ENCODE measurements around the gene MEX3A. TPM values are rescaled to one million over a fixed set of nuclear protein-coding genes. Genes with fewer than 3 reads are reported as not detected.
A peak's percentile ranks its signal among the peaks of the same experiment; 100 is the strongest.

Gene MEX3A, protein sequence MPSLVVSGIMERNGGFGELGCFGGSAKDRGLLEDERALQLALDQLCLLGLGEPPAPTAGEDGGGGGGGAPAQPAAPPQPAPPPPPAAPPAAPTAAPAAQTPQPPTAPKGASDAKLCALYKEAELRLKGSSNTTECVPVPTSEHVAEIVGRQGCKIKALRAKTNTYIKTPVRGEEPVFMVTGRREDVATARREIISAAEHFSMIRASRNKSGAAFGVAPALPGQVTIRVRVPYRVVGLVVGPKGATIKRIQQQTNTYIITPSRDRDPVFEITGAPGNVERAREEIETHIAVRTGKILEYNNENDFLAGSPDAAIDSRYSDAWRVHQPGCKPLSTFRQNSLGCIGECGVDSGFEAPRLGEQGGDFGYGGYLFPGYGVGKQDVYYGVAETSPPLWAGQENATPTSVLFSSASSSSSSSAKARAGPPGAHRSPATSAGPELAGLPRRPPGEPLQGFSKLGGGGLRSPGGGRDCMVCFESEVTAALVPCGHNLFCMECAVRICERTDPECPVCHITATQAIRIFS
- total RNA-seq (2014; rRNA removed; shearing (Covaris generic)), result 31.5 and 38.1 TPM in 2 replicates
- 18.5 and 19.7 TPM in 2 replicates for polyA plus RNA-seq (2016; fragmentation: Nextera tagmentation; extraction: Ambion mirVana)
- long read RNA-seq, partial matches to known transcripts, result 0 of 5 reads
- long read RNA-seq, other reads (novel, unspliced or antisense), result 5 of 5 reads

DNA sequence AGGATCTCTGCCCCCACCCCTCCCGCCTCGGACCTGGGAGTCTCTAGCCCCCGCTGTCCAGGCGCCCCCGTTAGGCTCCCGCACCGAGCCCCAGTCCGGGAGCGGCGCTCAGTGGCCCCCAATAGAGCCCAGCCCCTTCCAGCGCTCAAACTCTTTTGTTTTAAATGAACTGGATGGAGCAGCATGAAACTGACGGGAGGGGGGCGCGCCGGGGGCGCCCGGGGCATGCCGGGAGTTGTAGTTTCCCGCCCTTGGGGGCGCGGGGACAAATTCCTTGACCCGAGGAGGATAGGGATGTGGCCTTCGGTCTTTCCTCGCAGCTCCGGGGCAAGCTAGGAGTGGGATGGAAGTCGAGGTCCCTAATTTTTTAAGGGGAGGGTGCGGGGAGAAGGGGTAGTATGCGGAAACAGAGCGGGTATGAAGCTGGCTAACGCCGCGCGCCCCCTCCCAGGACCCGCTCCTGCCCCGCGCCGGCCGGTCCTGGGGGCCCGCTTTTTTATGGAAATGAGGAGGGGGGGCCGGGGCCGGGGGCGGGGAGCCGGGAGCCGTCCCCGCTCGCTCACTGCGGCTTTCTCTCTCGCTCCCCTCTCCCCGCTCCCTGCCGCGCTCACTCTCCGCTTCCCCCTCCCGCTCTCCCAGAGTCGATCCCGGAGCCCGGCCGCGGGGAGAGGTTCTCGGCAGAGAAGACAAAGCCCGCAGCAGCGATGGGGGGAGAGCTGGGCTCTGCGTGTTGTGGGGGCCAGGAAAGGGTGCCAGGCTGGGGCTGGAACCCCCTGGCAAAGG, at the start of gene MEX3A:
Gene MEX3A, minus strand, starts transcription at position 157 of the 783 bp plus-strand sequence. CDS start 467 bp downstream, outside the sequence.
- Histone ChIP-seq H3K4me1 (ENCODE audit: insufficient read depth) (peaks cover 56% of the 10 kb centered on the region), H3K4me2 (peak within 1 kb of the TSS; percentile 99), H2AFZ (peak within 1 kb of the TSS; percentile 76; the same call in 1 of the 2 replicates), H3K27ac (ENCODE audit: low read depth) (peak within 1 kb of the TSS; percentile 95), H3K27me3 (ENCODE audit: insufficient read depth) (no peaks in the 10 kb centered on the region), H3K36me3 (ENCODE audit: insufficient read depth) (no peaks in the 10 kb centered on the region; the same call in 1 of the 2 replicates), H3K9me2 (ENCODE audit: insufficient read depth) (no peaks in the 10 kb centered on the region), H3K4me3 (peak within 1 kb of the TSS; percentile 99), H4K20me1 (replicated peaks; ENCODE audit: insufficient read depth) (peaks cover 32% of the 10 kb centered on the region), H3F3A (replicated peaks; ENCODE audit: low read depth) (peaks cover 41% of the 10 kb centered on the region), H3K79me2 (replicated peaks; ENCODE audit: insufficient read depth) (peaks cover 50% of the 10 kb centered on the region)
- DNase-seq (ENCODE audit: low spot score) (peak; percentile 98), ATAC-seq (peak; percentile 73)
- Mint-ChIP-seq H3K4me1 (peaks cover 60% of the 10 kb centered on the region), H3K27me3 (ENCODE audit: insufficient read depth, low read depth, poor library complexity) (peaks cover 22% of the 10 kb centered on the region), H3K9me3 (peaks cover 3% of the 10 kb centered on the region; the same call in 1 of the 3 replicates), H3K36me3 (ENCODE audit: low read depth) (peaks cover 23% of the 10 kb centered on the region), H3K4me3 (peak within 1 kb of the TSS; percentile 96), H3K27ac (peak within 1 kb of the TSS; percentile 96)
- no peak for TF ChIP-seq STAT1 (IDR thresholded peaks at IDR 0.05; ENCODE audit: unreplicated experiment)
- no peak for TF ChIP-seq ZNF114 (CRISPR knock-in tag; IDR thresholded peaks at IDR 0.05)
- no peak for TF ChIP-seq ZNF462 (CRISPR knock-in tag; IDR thresholded peaks at IDR 0.05)
- TF ChIP-seq, protein P1, sequence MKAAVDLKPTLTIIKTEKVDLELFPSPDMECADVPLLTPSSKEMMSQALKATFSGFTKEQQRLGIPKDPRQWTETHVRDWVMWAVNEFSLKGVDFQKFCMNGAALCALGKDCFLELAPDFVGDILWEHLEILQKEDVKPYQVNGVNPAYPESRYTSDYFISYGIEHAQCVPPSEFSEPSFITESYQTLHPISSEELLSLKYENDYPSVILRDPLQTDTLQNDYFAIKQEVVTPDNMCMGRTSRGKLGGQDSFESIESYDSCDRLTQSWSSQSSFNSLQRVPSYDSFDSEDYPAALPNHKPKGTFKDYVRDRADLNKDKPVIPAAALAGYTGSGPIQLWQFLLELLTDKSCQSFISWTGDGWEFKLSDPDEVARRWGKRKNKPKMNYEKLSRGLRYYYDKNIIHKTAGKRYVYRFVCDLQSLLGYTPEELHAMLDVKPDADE (IDR thresholded peaks at IDR 0.05), result peak; percentile 62
- TF ChIP-seq NANOG (IDR thresholded peaks at IDR 0.05; ENCODE audit: borderline replicate concordance), result no peak
- peak; percentile 72 for TF ChIP-seq CREB1 (CRISPR knock-in tag; IDR thresholded peaks at IDR 0.05; ENCODE audit: low read depth)
- peak; percentile 46 for TF ChIP-seq POLR2AphosphoS5 (IDR thresholded peaks at IDR 0.05; ENCODE audit: low read depth)
- peak; percentile 97 for TF ChIP-seq JUNB (IDR thresholded peaks at IDR 0.05; ENCODE audit: unreplicated experiment)
- TF ChIP-seq, protein P2, sequence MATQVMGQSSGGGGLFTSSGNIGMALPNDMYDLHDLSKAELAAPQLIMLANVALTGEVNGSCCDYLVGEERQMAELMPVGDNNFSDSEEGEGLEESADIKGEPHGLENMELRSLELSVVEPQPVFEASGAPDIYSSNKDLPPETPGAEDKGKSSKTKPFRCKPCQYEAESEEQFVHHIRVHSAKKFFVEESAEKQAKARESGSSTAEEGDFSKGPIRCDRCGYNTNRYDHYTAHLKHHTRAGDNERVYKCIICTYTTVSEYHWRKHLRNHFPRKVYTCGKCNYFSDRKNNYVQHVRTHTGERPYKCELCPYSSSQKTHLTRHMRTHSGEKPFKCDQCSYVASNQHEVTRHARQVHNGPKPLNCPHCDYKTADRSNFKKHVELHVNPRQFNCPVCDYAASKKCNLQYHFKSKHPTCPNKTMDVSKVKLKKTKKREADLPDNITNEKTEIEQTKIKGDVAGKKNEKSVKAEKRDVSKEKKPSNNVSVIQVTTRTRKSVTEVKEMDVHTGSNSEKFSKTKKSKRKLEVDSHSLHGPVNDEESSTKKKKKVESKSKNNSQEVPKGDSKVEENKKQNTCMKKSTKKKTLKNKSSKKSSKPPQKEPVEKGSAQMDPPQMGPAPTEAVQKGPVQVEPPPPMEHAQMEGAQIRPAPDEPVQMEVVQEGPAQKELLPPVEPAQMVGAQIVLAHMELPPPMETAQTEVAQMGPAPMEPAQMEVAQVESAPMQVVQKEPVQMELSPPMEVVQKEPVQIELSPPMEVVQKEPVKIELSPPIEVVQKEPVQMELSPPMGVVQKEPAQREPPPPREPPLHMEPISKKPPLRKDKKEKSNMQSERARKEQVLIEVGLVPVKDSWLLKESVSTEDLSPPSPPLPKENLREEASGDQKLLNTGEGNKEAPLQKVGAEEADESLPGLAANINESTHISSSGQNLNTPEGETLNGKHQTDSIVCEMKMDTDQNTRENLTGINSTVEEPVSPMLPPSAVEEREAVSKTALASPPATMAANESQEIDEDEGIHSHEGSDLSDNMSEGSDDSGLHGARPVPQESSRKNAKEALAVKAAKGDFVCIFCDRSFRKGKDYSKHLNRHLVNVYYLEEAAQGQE (IDR thresholded peaks at IDR 0.05; ENCODE audit: unreplicated experiment), result no peak
- TF ChIP-seq, protein P3, sequence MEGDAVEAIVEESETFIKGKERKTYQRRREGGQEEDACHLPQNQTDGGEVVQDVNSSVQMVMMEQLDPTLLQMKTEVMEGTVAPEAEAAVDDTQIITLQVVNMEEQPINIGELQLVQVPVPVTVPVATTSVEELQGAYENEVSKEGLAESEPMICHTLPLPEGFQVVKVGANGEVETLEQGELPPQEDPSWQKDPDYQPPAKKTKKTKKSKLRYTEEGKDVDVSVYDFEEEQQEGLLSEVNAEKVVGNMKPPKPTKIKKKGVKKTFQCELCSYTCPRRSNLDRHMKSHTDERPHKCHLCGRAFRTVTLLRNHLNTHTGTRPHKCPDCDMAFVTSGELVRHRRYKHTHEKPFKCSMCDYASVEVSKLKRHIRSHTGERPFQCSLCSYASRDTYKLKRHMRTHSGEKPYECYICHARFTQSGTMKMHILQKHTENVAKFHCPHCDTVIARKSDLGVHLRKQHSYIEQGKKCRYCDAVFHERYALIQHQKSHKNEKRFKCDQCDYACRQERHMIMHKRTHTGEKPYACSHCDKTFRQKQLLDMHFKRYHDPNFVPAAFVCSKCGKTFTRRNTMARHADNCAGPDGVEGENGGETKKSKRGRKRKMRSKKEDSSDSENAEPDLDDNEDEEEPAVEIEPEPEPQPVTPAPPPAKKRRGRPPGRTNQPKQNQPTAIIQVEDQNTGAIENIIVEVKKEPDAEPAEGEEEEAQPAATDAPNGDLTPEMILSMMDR (conservative IDR thresholded peaks at IDR 0.05; ENCODE audit: low read depth in 2 of 2), result no peak
- no peak for TF ChIP-seq EZH2 (IDR thresholded peaks at IDR 0.05; ENCODE audit: low read depth, unreplicated experiment)
